ENCODE results near the gene APIP. TPM values are rescaled to one million over a fixed set of nuclear protein-coding genes. Genes with fewer than 3 reads are reported as not detected.

APIP gene
- polyA plus RNA-seq, 1 of the 3 experiments (the other 2 are of a cell fraction) = 21.3 TPM

DNA sequence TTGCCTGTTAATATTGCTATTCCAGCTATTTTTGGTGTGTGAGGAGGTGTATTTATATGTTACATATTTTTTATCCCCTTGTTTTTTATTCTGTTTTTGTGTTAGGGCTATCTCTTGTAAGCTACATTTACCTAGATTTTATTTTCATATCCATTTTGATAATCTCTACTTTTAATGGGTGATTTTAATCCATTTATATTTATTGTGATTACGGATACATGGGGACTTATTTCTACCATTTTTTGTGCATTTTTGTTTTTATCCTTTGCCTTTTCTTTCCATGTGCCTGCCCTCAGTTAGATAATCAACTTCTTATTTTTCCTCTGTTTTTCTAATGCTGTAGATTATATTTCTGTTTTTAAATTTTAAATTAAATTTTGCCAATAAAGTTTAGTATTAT, 28.5 kb upstream of the APIP start:
- peaks cover 20% of the 10 kb centered on the region for H3K79me2 ChIP-seq (ENCODE audit: insufficient read depth)
- no peak overlapping the region for H2AFZ ChIP-seq (ENCODE audit: low read depth)
- H3K9me2 ChIP-seq = no peaks in the 10 kb centered on the region
- CTCF ChIA-PET = interaction anchor here (0.6 to 0.9 kb wide), 2 partner anchors 361 to 600 kb away, joined by 3 read pairs; no protein-coding TSS in a partner anchor
- H4K20me1 ChIP-seq (ENCODE audit: insufficient read depth) = no peaks in the 10 kb centered on the region
- POLR2A ChIA-PET = no interaction called here
- H3K9me3 ChIP-seq = no peaks in the 10 kb centered on the region; the same call in 1 of the 2 replicates
- H3F3A ChIP-seq (replicated peaks; ENCODE audit: insufficient read depth) = no peaks in the 10 kb centered on the region
- H3K4me2 ChIP-seq = no peak overlapping the region
- no peak overlapping the region for H3K9ac ChIP-seq
- H3K27ac ChIP-seq (ENCODE audit: low read depth in 2 of 2, low read length in 1 of 2) = no peak overlapping the region
- TF ChIP-seq RXRA (IDR thresholded peaks at IDR 0.05; ENCODE audit: borderline replicate concordance, low read depth) (no peak), RAD21 (IDR thresholded peaks at IDR 0.05; ENCODE audit: low read length) (no peak), ZBTB33 (IDR thresholded peaks at IDR 0.05; ENCODE audit: borderline replicate concordance, low read depth) (no peak), SIN3A (IDR thresholded peaks at IDR 0.05; ENCODE audit: borderline replicate concordance, low read depth, low read length) (no peak), GATA2 (CRISPR knock-in tag; IDR thresholded peaks at IDR 0.05) (no peak)
- 92% methylated on average over 1 of the region's 1 CpG for WGBS (ENCODE audit: low lambda C conversion rate)
- H3K4me1 ChIP-seq (ENCODE audit: control insufficient read depth in 1 of 2, insufficient read depth in 2 of 2, low read depth in 1 of 2, low read length in 1 of 2) = peaks cover 0 to 8% of the 10 kb centered on the region in 2 experiments; a peak in 2 of 4 replicates
- no peak overlapping the region for H3K4me3 ChIP-seq (ENCODE audit: low read depth in 2 of 2, low read length in 1 of 2)
- no peaks in the 10 kb centered on the region for H3K27me3 ChIP-seq (ENCODE audit: insufficient read depth)
- DNase-seq = no peak
- peaks cover 6 to 34% of the 10 kb centered on the region in 2 experiments for H3K36me3 ChIP-seq (replicated peaks in 1 of 2; ENCODE audit: control insufficient read depth in 1 of 2, insufficient read depth in 2 of 2, low read length in 1 of 2)

DNA sequence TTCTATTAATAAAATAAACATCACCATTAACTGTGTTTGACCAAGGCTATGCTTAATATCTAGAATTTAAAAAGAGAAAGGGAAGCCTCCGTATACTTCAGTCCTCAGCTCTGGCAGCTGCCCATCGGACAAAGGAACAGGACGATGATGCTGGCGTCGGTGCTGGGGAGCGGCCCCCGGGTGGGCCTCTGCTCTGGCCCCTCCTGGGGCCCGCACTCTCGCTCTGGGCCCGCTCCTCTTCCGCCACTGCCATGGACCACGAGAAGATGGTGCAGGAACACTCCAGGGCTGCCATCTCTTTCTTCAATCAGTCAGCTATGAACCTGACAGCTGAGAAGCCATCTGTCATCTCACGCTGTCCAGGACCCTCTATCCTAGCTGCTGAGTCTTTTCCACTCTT, 25.5 kb upstream of the APIP start:
- ChIA-PET POLR2A (no interaction called here), CTCF (interaction anchor here (0.8 to 1.1 kb wide), 4 partner anchors 9 to 543 kb away, joined by 3 to 4 read pairs (median 3); no protein-coding TSS in a partner anchor)
- no peaks in the 10 kb centered on the region for H3F3A ChIP-seq (replicated peaks; ENCODE audit: insufficient read depth)
- H4K20me1 ChIP-seq (ENCODE audit: insufficient read depth) = no peaks in the 10 kb centered on the region
- TF ChIP-seq EP300 (IDR thresholded peaks at IDR 0.05; ENCODE audit: borderline replicate concordance in 1 of 2, low read depth in 1 of 2, low read length in 1 of 2) (no peak), RAD21 (IDR thresholded peaks at IDR 0.05; ENCODE audit: low read length) (no peak), SMC3 (IDR thresholded peaks at IDR 0.05; ENCODE audit: low read depth, low read length) (no peak), EZH2phosphoT487 (IDR thresholded peaks at IDR 0.05; ENCODE audit: borderline replicate concordance, low read depth) (no peak), MXI1 (IDR thresholded peaks at IDR 0.05; ENCODE audit: low read depth, low read length) (no peak)
- no peaks in the 10 kb centered on the region; the same call in 1 of the 2 replicates for H3K9me3 ChIP-seq
- no peak for DNase-seq
- H3K9me2 ChIP-seq = no peaks in the 10 kb centered on the region
- H3K27me3 ChIP-seq (ENCODE audit: insufficient read depth) = no peaks in the 10 kb centered on the region
- no peak overlapping the region for H2AFZ ChIP-seq (ENCODE audit: low read depth)
- WGBS (ENCODE audit: low lambda C conversion rate) = 94% methylated on average over 13 of the region's 13 CpGs
- no peaks in the 10 kb centered on the region; a peak in 2 of 4 replicates for H3K4me1 ChIP-seq (ENCODE audit: control insufficient read depth in 1 of 2, insufficient read depth in 2 of 2, low read depth in 1 of 2, low read length in 1 of 2)
- H3K36me3 ChIP-seq (replicated peaks in 1 of 2; ENCODE audit: control insufficient read depth in 1 of 2, insufficient read depth in 2 of 2, low read length in 1 of 2) = peaks cover 6 to 21% of the 10 kb centered on the region in 2 experiments
- no peak overlapping the region for H3K9ac ChIP-seq
- H3K79me2 ChIP-seq (ENCODE audit: insufficient read depth) = peaks cover 25% of the 10 kb centered on the region
- no peak overlapping the region for H3K27ac ChIP-seq (ENCODE audit: low read depth in 2 of 2, low read length in 1 of 2)
- H3K4me2 ChIP-seq = no peak overlapping the region
- no peak overlapping the region for H3K4me3 ChIP-seq (ENCODE audit: low read depth in 2 of 2, low read length in 1 of 2)

Data from SK-N-SH (cell line).